Ovary (tissue), 3 donors: ENCODE measurements around the gene PSMD1.

Experiments
- POLR2A ChIP-seq: fragments of 450-650 bp; IDR thresholded peaks from one replicate; pipeline ENCODE4 v1.6.1; 2017; ENCODE audit warnings: antibody characterized with exemption, mild to moderate bottlenecking, moderate library complexity
- TF ChIP-seq, protein P1 (sequence below), 3 donors: fragments of 450-650 bp in 2 of 3; fragments of 200-600 bp in 1 of 3; IDR thresholded peaks; one replicate each; pipeline versions ENCODE4 v1.5.1 to v1.8.0; 2016 to 2022; ENCODE audit warnings: antibody characterized with exemption in 3 of 3, mild to moderate bottlenecking in 1 of 3
- donor health status: DM: no; HTN: no; CAD: no.

DNA sequence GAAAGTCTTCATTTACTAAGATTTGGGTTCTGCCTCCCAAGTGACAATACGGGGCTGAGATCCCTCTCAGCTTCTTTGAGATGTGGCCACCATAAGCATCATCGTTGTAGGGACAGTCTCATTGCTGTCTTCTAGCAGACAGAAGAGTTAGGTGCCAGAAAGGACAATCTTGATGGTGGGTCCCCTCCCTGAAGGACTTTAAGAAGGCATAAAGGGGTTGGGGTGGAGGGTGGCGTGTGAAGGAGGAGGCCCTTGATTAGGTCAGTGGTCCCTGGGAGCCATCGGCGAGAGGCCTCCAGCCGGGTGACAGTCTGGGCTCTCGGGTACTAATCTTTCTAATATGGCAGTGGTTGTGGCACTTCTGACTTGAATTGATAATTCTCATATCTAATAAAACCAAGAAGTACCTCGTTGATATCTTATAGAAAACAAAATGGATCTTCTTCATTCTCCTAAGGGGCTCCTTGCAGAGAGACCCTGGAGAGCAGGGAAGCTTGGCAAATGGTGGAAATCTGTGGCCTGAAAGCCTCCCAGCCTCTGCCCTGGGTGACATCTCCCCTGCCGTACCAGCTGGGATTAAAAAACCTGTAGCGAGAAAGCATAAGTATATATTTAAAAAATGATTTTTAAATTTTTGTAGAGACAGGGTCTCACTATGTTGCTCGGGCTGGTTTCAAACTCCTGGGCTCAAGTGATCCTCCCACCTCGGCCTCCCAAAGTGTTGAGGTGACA is 7.2 kb upstream of the PSMD1 start:
- TF ChIP-seq, protein P1, sequence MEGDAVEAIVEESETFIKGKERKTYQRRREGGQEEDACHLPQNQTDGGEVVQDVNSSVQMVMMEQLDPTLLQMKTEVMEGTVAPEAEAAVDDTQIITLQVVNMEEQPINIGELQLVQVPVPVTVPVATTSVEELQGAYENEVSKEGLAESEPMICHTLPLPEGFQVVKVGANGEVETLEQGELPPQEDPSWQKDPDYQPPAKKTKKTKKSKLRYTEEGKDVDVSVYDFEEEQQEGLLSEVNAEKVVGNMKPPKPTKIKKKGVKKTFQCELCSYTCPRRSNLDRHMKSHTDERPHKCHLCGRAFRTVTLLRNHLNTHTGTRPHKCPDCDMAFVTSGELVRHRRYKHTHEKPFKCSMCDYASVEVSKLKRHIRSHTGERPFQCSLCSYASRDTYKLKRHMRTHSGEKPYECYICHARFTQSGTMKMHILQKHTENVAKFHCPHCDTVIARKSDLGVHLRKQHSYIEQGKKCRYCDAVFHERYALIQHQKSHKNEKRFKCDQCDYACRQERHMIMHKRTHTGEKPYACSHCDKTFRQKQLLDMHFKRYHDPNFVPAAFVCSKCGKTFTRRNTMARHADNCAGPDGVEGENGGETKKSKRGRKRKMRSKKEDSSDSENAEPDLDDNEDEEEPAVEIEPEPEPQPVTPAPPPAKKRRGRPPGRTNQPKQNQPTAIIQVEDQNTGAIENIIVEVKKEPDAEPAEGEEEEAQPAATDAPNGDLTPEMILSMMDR (IDR thresholded peaks at IDR 0.05), result no peak
- TF ChIP-seq POLR2A, result no peak
